PC-3 (cell line): Measurements from ENCODE around the gene GINS2.

ENCODE experiments used
- EZH2 ChIP-seq: fragments of 300-600 bp; sonication (generic); IDR thresholded peaks from one replicate; pipeline ENCODE4 v1.6.1; 2017; ENCODE audit warnings: antibody characterized with exemption, mild to moderate bottlenecking, low read length; ENCODE audit not compliant: unreplicated experiment
- EZH2phosphoT487 ChIP-seq: fragments of 300-600 bp; sonication (generic); IDR thresholded peaks from 2 replicates; pipeline ENCODE4 v1.6.1; 2018; ENCODE audit warnings: mild to moderate bottlenecking, antibody characterized with exemption, low read length, borderline replicate concordance
- TF ChIP-seq, protein P1 (sequence below): fragments of 300-600 bp; sonication (generic); conservative IDR thresholded peaks from 2 replicates; pipeline ENCODE4 v1.5.1; 2017; ENCODE audit warnings: antibody characterized with exemption, low read depth, mild to moderate bottlenecking, low read length

DNA sequence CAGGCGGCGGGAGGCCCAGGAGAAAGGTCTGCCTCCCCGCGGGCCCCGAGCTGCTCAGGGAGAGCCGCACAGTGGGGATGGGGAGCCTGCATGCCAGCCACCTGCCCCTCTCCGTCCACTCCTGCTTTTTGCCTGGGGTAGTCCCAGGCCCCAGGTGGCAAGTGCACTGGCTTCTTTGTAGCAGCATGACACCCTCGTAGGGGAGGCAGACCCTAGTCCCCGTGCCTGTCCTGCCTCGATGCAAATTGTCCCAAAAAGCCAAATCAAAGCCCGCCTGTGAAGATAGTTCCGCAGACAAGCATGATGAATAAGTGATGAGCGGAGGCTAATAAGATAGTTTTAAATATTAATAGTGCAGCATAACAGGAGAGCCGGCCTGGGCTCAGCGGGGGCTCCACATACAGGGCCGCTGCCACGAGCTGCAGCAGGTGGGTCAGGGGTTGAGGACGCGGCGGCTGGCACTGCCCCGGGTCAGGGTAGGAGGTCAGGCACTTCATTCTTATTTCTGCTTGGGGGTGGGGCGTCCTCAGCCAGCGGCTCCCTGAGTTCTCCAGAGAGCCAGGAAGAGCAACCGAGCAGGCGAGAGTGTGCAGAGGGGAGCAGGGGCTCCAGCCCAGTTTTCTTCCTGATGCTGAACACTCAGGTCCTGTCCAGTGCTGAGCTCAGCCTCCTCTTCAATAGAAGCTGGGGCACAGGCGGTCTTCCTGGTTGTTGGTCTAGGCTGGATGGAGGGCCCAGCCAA lies 26.8 kb downstream of the GINS2 start:
- TF ChIP-seq, protein P1, sequence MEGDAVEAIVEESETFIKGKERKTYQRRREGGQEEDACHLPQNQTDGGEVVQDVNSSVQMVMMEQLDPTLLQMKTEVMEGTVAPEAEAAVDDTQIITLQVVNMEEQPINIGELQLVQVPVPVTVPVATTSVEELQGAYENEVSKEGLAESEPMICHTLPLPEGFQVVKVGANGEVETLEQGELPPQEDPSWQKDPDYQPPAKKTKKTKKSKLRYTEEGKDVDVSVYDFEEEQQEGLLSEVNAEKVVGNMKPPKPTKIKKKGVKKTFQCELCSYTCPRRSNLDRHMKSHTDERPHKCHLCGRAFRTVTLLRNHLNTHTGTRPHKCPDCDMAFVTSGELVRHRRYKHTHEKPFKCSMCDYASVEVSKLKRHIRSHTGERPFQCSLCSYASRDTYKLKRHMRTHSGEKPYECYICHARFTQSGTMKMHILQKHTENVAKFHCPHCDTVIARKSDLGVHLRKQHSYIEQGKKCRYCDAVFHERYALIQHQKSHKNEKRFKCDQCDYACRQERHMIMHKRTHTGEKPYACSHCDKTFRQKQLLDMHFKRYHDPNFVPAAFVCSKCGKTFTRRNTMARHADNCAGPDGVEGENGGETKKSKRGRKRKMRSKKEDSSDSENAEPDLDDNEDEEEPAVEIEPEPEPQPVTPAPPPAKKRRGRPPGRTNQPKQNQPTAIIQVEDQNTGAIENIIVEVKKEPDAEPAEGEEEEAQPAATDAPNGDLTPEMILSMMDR: no peak
- TF ChIP-seq EZH2: no peak
- no peak for TF ChIP-seq EZH2phosphoT487
